Lung (tissue), 12 donors: Measurements from ENCODE around the gene PRKCD. TPM values are rescaled to one million over a fixed set of nuclear protein-coding genes. Genes with fewer than 3 reads are reported as not detected.

ENCODE experiments used
- ATAC-seq: fragments of 200-7000 bp; cut with Tn5 transposase; one replicate; pipeline ENCODE4 v1.9.1; 2020; ENCODE audit warnings: moderate number of reproducible peaks; ENCODE audit not compliant: insufficient read depth, low FRiP score
- DNase-seq, 3 donors: peaks; one replicate each; pipeline ENCODE4 v3.0.0-alpha.2; 2013 to 2017
- H3K27ac ChIP-seq, 2 donors: one replicate each; pipeline ENCODE4 v1.5.1; 2013; ENCODE audit warnings: mild to moderate bottlenecking in 2 of 2, moderate library complexity in 2 of 2, control low read depth in 1 of 2, inconsistent platforms in 1 of 2, low read depth in 1 of 2, low read length in 1 of 2
- H3K27me3 ChIP-seq, 3 donors: one replicate each; pipeline ENCODE4 v1.5.1; 2013; ENCODE audit warnings: low read length in 2 of 3; ENCODE audit not compliant: control insufficient read depth in 3 of 3, insufficient read depth in 3 of 3
- H3K36me3 ChIP-seq, 4 donors: one replicate each; pipeline ENCODE4 v1.5.1; 2013; ENCODE audit warnings: low read length in 4 of 4, mild to moderate bottlenecking in 1 of 4, moderate library complexity in 1 of 4; ENCODE audit not compliant: control insufficient read depth in 4 of 4, insufficient read depth in 4 of 4
- H3K4me1 ChIP-seq, 5 donors: one replicate each; pipeline ENCODE4 v1.5.1; 2013; ENCODE audit warnings: low read length in 5 of 5, mild to moderate bottlenecking in 2 of 5, moderate library complexity in 1 of 5; ENCODE audit not compliant: control insufficient read depth in 5 of 5, insufficient read depth in 5 of 5
- H3K4me3 ChIP-seq: one replicate; pipeline ENCODE4 v1.5.1; 2013; ENCODE audit warnings: mild to moderate bottlenecking, control low read depth, moderate library complexity
- H3K9ac ChIP-seq, 2 donors: one replicate each; pipeline ENCODE4 v1.5.1; 2013; ENCODE audit warnings: low read length in 2 of 2, control low read depth in 1 of 2; ENCODE audit not compliant: insufficient read depth in 1 of 2
- H3K9me3 ChIP-seq, 4 donors: one replicate each; pipeline ENCODE4 v1.5.1; 2013; ENCODE audit warnings: low read length in 3 of 4, mild to moderate bottlenecking in 1 of 4, moderate library complexity in 1 of 4; ENCODE audit not compliant: control insufficient read depth in 4 of 4, insufficient read depth in 3 of 4
- whole genome bisulfite sequencing, 2 donors: extraction: QIAGEN DNeasy Blood & Tissue Kit; methylation state at CpG; one replicate each; pipeline ENCODE4 v1.1.7; 2013; 5-methylcytosine and 5-hydroxymethylcytosine counted together
- polyA plus RNA-seq, 2 donors: library from polyadenylated mRNA; stranded (reverse); fragments of 200-250 nt; gene quantifications; one replicate each; pipeline ENCODE4 v1.2.1, GENCODE V29; 2013
- total RNA-seq, 2 donors: library from RNA; depleted of rRNA in 1 of 2; stranded (reverse); fragments of >200 nt in 1 of 2; gene quantifications; one replicate each; pipeline ENCODE4 v1.2.1, GENCODE V29; 2014 to 2021
- TF ChIP-seq, protein P1 (sequence below): IDR thresholded peaks from 2 replicates; pipeline ENCODE4 v1.5.1; 2012; ENCODE audit warnings: mild to moderate bottlenecking; ENCODE audit errors: control extremely low read depth, extremely low read depth
- donor health status: control.
- donor health status: control.
- donor health status: Bipolar disorder and iron deficiency.
- donor health status: healthy.
- donor health status: DM: yes; HTN: yes; CAD: no.

The PRKCD gene
- total and polyA plus RNA-seq, 4 donors = 34.9 to 85.2 (median 65.9) TPM

DNA sequence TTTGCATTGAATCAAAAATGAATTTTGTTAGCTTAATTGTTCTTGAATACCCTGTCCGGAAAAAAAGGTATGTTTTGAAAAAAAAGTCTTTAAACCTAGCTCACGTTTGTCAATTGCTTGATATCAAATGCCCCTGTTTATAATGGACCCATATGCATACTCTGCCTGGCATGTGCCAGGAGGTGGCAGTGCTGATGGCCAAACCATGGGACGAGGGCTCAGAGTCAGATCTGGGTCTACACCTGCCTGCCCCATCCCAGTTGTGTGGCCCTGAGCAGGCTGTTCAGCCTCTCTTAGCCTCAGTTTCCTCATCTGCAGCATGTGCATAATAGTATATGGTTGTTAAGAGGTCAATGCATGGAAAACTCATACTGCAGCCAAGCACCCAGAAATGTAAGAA lies 38.8 kb downstream of the PRKCD start:
- no peak overlapping the region for H3K27ac ChIP-seq
- no peaks in the 10 kb centered on the region for H3K27me3 ChIP-seq
- peaks cover 0 to under 1% (median 0%) of the 10 kb centered on the region in 5 donors for H3K4me1 ChIP-seq
- no peaks in the 10 kb centered on the region for H3K9me3 ChIP-seq
- no peak overlapping the region for H3K4me3 ChIP-seq
- WGBS, 2 donors = 72 to 78% methylated on average over 3 of the region's 3 CpGs
- H3K9ac ChIP-seq = no peak overlapping the region
- no peaks in the 10 kb centered on the region for H3K36me3 ChIP-seq
- TF ChIP-seq, protein P1, sequence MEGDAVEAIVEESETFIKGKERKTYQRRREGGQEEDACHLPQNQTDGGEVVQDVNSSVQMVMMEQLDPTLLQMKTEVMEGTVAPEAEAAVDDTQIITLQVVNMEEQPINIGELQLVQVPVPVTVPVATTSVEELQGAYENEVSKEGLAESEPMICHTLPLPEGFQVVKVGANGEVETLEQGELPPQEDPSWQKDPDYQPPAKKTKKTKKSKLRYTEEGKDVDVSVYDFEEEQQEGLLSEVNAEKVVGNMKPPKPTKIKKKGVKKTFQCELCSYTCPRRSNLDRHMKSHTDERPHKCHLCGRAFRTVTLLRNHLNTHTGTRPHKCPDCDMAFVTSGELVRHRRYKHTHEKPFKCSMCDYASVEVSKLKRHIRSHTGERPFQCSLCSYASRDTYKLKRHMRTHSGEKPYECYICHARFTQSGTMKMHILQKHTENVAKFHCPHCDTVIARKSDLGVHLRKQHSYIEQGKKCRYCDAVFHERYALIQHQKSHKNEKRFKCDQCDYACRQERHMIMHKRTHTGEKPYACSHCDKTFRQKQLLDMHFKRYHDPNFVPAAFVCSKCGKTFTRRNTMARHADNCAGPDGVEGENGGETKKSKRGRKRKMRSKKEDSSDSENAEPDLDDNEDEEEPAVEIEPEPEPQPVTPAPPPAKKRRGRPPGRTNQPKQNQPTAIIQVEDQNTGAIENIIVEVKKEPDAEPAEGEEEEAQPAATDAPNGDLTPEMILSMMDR = no peak
- DNase-seq = no peak
- ATAC-seq = no peak

DNA sequence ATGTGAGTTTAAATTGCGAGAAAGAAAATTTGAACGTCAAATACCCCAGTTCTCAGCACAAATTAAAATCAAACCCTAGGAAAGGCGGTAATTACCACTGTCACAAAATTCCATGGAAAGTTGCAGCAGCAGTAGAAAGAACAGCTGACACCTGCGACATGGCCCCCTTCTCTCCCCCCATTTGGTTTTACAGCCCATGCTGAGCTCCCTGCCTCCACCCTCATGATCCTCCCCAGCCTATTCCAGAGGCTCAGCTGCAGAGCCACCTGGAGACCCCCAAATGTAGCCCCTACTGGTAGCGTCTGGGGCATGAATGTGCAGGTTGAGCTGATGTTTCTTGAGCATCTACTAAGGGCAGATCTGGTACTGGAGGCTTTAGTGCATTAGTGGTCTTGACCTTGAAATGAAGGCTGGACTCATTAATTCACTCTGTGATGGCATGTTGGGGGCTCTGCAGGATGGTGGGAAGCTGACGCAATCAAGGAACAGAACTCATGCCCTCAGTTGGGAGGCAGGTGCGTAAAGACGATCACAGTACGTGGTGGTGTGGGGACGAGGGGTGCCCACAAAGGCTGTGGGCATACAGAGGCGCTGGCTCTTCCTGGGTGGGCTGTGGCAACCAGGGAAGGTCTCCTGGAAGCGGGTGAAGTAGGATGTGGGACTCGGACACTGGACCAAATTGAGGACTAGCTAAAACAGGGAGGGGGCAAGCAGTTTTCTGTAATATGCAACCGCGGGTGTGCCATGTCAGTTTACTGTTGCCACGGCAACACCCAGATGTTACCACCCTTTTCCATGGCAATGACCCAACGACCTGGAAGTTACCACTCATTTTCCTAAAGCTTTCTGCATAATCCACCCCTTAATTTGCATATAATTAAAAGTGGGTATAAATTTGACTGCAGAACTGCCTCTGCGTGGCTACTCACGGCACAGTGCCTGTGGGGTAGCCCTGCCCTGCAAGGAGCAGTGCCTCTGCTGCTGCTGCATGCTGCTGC lies 39.8 kb downstream of the PRKCD start:
- Histone ChIP-seq H3K4me3 (no peak overlapping the region), H3K36me3 (no peaks in the 10 kb centered on the region), H3K4me1 (no peaks in the 10 kb centered on the region), H3K9ac (no peak overlapping the region), H3K9me3 (no peaks in the 10 kb centered on the region), H3K27ac (no peak overlapping the region), H3K27me3 (no peaks in the 10 kb centered on the region)
- TF ChIP-seq, protein P1 = no peak
- DNase-seq (no peak), ATAC-seq (no peak)
- WGBS, 2 donors = 85 to 86% methylated on average over 19 of the region's 19 CpGs

DNA sequence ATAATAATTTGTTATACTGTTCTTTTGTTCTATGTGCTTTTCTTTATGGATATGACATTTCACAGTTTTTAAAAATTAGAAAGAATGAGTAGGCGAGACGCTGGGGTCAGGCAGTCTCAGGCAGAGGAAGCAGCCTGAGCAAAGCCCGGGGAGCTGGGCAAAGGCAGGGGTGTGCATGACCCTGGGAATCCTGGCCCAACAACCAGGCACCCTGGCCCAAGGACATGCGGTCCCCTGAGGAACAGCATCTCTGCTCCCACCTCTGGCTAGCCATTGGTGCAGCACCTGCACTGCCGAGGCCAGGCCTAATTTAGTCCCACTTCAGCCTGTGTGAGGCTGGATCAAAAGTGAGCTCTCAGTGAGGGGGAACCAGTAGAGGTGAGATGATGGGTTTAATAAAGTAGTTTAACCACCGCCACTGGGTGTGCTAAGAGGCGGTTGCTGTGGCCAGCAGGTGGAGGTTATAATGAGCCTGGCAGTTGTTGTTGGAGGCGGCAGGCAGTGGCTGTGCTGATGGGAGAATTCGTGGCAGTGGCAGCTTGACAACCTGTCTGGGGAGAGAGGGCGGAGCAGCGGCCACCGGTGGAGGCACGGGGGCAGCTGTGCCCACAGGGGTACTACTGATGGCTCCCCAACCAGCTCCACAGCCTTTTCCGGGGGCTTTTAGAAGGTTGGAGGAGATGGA lies 41.5 kb downstream of the PRKCD start:
- H3K4me1 ChIP-seq = no peaks in the 10 kb centered on the region
- H3K36me3 ChIP-seq = no peaks in the 10 kb centered on the region
- no peak for ATAC-seq
- 84 to 85% methylated on average over 14 of the region's 14 CpGs for WGBS, 2 donors
- no peak overlapping the region for H3K4me3 ChIP-seq
- DNase-seq = no peak
- no peaks in the 10 kb centered on the region for H3K9me3 ChIP-seq
- TF ChIP-seq, protein P1 = no peak
- H3K27ac ChIP-seq = no peak overlapping the region
- no peaks in the 10 kb centered on the region for H3K27me3 ChIP-seq
- no peak overlapping the region for H3K9ac ChIP-seq
